ENCODE measurements around the gene DLG2. TPM values are rescaled to one million over a fixed set of nuclear protein-coding genes. Genes with fewer than 3 reads are reported as not detected.

DLG2 gene
- total and polyA plus RNA-seq, 11 donors: 2.4 to 13.9 (median 7.1) TPM

DNA sequence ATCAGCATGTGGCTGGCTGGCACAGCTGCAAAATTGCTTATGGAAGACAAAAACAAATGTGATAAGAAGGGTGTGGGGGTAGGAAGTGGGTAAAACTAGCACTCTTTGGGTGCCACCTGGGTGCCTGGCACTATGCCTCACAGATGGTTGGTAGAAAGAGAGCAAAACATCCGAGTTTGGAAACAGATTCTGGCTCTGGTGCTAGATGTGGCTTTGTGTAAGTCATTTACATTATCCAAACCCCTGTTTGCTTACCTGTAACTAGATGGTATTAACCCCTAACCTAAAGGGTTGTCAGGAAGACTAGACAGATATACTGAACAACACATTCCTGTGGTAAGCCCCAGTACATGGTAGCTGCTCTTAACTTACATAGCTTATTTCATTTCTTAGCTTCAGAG is 905.6 kb downstream of the DLG2 start:
- intact Hi-C loops (cut with DNase I): loop anchor here in 1 of 10 donors (10.0 kb wide), 1 partner anchor 57 kb away; no protein-coding TSS in a partner anchor
- Histone ChIP-seq H3K36me3 (no peaks in the 10 kb centered on the region), H3K9me3 (peaks cover 0 to 5% (median 0%) of the 10 kb centered on the region in 12 donors), H3K4me3 (peak overlapping the region in 3 of 12 donors; percentile 63 to 73 (median 70)), H3K27ac (no peak overlapping the region), H3K4me1 (peaks cover 0 to 14% (median 4%) of the 10 kb centered on the region in 12 donors), H3K27me3 (no peaks in the 10 kb centered on the region)
- WGBS, 4 donors: 29 to 41% (median 36%) methylated on average over 1 of the region's 1 CpG
- TF ChIP-seq CTCF (IDR thresholded peaks at IDR 0.05) (no peak), POLR2A (IDR thresholded peaks at IDR 0.05) (no peak)
- ATAC-seq (no peak), DNase-seq (no peak)

- no peaks in the 10 kb centered on the region for H3K36me3 ChIP-seq
- ATAC-seq (peak; percentile 67 to 88 (median 78)), DNase-seq (peak; percentile 13 to 59 (median 35))
- 2 to 3% (median 2%) methylated on average over 22 to 29 of the region's 29 CpGs for WGBS, 4 donors
- peaks cover 0 to 14% (median 4%) of the 10 kb centered on the region in 12 donors for H3K4me1 ChIP-seq
- peak overlapping the region; percentile 15 to 73 (median 59) for H3K4me3 ChIP-seq
- H3K9me3 ChIP-seq: no peaks in the 10 kb centered on the region
- intact Hi-C loops (cut with DNase I): loop anchor here in 1 of 10 donors (10.0 kb wide), 1 partner anchor 56 kb away; no protein-coding TSS in a partner anchor
- TF ChIP-seq POLR2A (IDR thresholded peaks at IDR 0.05) (no peak), CTCF (IDR thresholded peaks at IDR 0.05) (no peak)
- peak overlapping the region in 2 of 12 donors; percentile 11 to 36 for H3K27ac ChIP-seq
- H3K27me3 ChIP-seq: no peaks in the 10 kb centered on the region
These were observed 906.3 kb downstream of the DLG2 start for GRCh38 chr11:84720706-84721402.

GRCh38 chr11:84719935-84720577 is 907.1 kb downstream of the DLG2 start:
- intact Hi-C loops (cut with DNase I): loop anchor here in 2 of 10 donors (10.0 kb wide), 2 partner anchors 55 to 155 kb away; no protein-coding TSS in a partner anchor
- Histone ChIP-seq H3K9me3 (no peaks in the 10 kb centered on the region), H3K4me1 (peaks cover 0 to 14% (median 4%) of the 10 kb centered on the region in 12 donors), H3K27me3 (no peaks in the 10 kb centered on the region), H3K27ac (peak overlapping the region in 1 of 12 donors; percentile 11), H3K36me3 (no peaks in the 10 kb centered on the region), H3K4me3 (peak overlapping the region; percentile 15 to 73 (median 59))
- peak in 3 of 4 donors; percentile 61 to 69 (median 68) for ATAC-seq
- TF ChIP-seq CTCF (IDR thresholded peaks at IDR 0.05) (no peak), POLR2A (IDR thresholded peaks at IDR 0.05) (no peak)
- 2 to 3% (median 2%) methylated on average over 24 to 26 of the region's 26 CpGs for WGBS, 4 donors
- peak in 3 of 5 donors; percentile 7 to 48 (median 22) for DNase-seq

DNA sequence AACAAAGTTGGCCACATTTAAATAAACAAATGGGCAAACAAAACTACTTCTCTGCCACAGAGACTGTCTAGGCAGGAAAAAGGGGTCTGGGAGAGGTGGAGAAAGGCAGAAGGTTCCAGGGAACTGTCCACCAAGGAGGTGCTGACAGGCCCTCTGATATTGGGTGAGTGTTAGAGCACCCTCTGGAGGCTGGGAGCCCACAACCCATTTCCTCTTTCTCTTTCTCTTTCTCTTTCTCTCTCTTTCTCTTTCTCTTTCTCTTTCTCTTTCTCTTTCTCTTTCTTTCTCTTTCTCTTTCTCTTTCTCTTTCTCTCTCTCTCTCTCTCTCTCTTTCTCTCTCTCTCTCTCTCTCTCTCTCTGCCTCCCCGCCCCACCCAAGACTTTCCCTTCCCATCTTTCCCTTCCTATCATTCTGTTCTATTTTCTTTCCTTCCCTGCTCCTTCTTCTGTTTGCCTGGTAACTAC is 912.8 kb downstream of the DLG2 start:
- TF ChIP-seq POLR2A (IDR thresholded peaks at IDR 0.05) (no peak), CTCF (IDR thresholded peaks at IDR 0.05) (peak in 11 of 12 donors; percentile 16 to 58 (median 37))
- intact Hi-C loops (cut with DNase I): loop anchor here in 6 of 10 donors (2.0 to 10.0 kb wide), 3 partner anchors 150 to 157 kb away; no protein-coding TSS in a partner anchor
- 33 to 70% (median 47%) methylated on average over 1 of the region's 1 CpG for WGBS, 4 donors
- peak; percentile 13 to 40 (median 37) for DNase-seq
- Histone ChIP-seq H3K4me1 (no peaks in the 10 kb centered on the region), H3K9me3 (no peaks in the 10 kb centered on the region), H3K36me3 (no peaks in the 10 kb centered on the region), H3K4me3 (no peak overlapping the region), H3K27ac (no peak overlapping the region), H3K27me3 (no peaks in the 10 kb centered on the region)
- ATAC-seq: peak; percentile 58 to 82 (median 76)
